OCI-LY1 (cell line): ENCODE data around the gene EYS.

Experiments used
- H2AFZ ChIP-seq: fragments of 200-600 bp; sonication (generic), shearing (Covaris generic); 2 replicates; pipeline ENCODE4 v1.6.0; 2014; ENCODE audit warnings: antibody characterized with exemption, mild to moderate bottlenecking, low read length
- H3F3A ChIP-seq: fragments of 200-600 bp; sonication (generic), shearing (Covaris generic); 2 replicates; pipeline ENCODE4 v1.6.0; 2014; ENCODE audit warnings: mild to moderate bottlenecking, antibody characterized with exemption, low read length, moderate library complexity; ENCODE audit not compliant: insufficient read depth
- H3K27ac ChIP-seq: fragments of 200-600 bp; sonication (generic); 2 replicates; pipeline ENCODE4 v1.5.1; 2014; ENCODE audit warnings: low read length, mixed run types, mild to moderate bottlenecking, low read depth; ENCODE audit not compliant: poor library complexity, severe bottlenecking
- H3K27me3 ChIP-seq: fragments of 200-600 bp; sonication (generic); 2 replicates; pipeline ENCODE4 v1.6.0; 2014; ENCODE audit warnings: antibody characterized with exemption, mild to moderate bottlenecking, low read length, moderate library complexity; ENCODE audit not compliant: insufficient read depth
- H3K36me3 ChIP-seq: fragments of 200-600 bp; sonication (generic); 2 replicates; pipeline ENCODE4 v1.6.1; 2014; ENCODE audit warnings: mild to moderate bottlenecking, antibody characterized with exemption, low read length, moderate library complexity, mixed read lengths; ENCODE audit not compliant: insufficient read depth
- H3K4me1 ChIP-seq: fragments of 200-600 bp; sonication (generic); 2 replicates; pipeline ENCODE4 v1.5.1; 2014; ENCODE audit warnings: mild to moderate bottlenecking, low read length, moderate library complexity; ENCODE audit not compliant: insufficient read depth, severe bottlenecking
- H3K4me2 ChIP-seq: fragments of 200-600 bp; sonication (generic), shearing (Covaris generic); 2 replicates; pipeline ENCODE4 v1.6.1; 2014; ENCODE audit warnings: low read length
- H3K4me3 ChIP-seq: fragments of 200-600 bp; sonication (generic); 2 replicates; pipeline ENCODE4 v1.5.1; 2014; ENCODE audit warnings: low read length, low read depth, mild to moderate bottlenecking, mixed read lengths; ENCODE audit not compliant: poor library complexity, severe bottlenecking
- H3K79me2 ChIP-seq: fragments of 200-600 bp; shearing (Covaris generic); 2 replicates; pipeline ENCODE4 v1.6.1; 2016; ENCODE audit warnings: mixed run types, low read length, mixed read lengths; ENCODE audit not compliant: insufficient read depth
- H3K9ac ChIP-seq: fragments of 200-600 bp; sonication (generic), shearing (Covaris generic); 2 replicates; pipeline ENCODE4 v1.6.1; 2014; ENCODE audit warnings: mild to moderate bottlenecking, low read length, mixed read lengths
- H3K9me2 ChIP-seq: fragments of 200-600 bp; sonication (generic), shearing (Covaris generic); 2 replicates; pipeline ENCODE4 v1.6.1; 2014; ENCODE audit warnings: low read depth, mild to moderate bottlenecking, low read length, mixed read lengths
- H3K9me3 ChIP-seq: fragments of 200-600 bp; shearing (Covaris generic); 2 replicates; pipeline ENCODE4 v1.6.1; 2014; ENCODE audit warnings: low read length, mixed read lengths
- H4K20me1 ChIP-seq: fragments of 200-600 bp; sonication (generic), shearing (Covaris generic); 2 replicates; pipeline ENCODE4 v1.6.0; 2016; ENCODE audit warnings: mild to moderate bottlenecking, low read length; ENCODE audit not compliant: insufficient read depth
- CTCF ChIP-seq: fragments of 200-600 bp; sonication (generic), shearing (Covaris generic); IDR thresholded peaks from 2 replicates; pipeline ENCODE4 v1.5.1; 2017; ENCODE audit warnings: mild to moderate bottlenecking, antibody characterized with exemption, low read length, moderate library complexity, mixed read lengths
- EZH2 ChIP-seq: fragments of 200-600 bp; sonication (generic), shearing (Covaris generic); IDR thresholded peaks from 2 replicates; pipeline ENCODE4 v1.8.0; 2017; ENCODE audit warnings: borderline replicate concordance, mixed run types, mild to moderate bottlenecking, antibody characterized with exemption, low read length, moderate library complexity, mixed read lengths

The EYS gene

GRCh38 chr6:63904650-63905248, 1802.3 kb downstream of the EYS start:
- no peak overlapping the region for H3K4me3 ChIP-seq
- no peaks in the 10 kb centered on the region for H3K36me3 ChIP-seq
- no peaks in the 10 kb centered on the region for H4K20me1 ChIP-seq
- no peak for TF ChIP-seq EZH2
- no peak for TF ChIP-seq CTCF
- H3K79me2 ChIP-seq = no peaks in the 10 kb centered on the region
- H3K9me2 ChIP-seq = no peaks in the 10 kb centered on the region
- H3K4me1 ChIP-seq = no peaks in the 10 kb centered on the region
- H3K4me2 ChIP-seq = no peak overlapping the region
- no peak overlapping the region for H3K9ac ChIP-seq
- H2AFZ ChIP-seq = no peak overlapping the region
- no peak overlapping the region for H3K27ac ChIP-seq
- H3K9me3 ChIP-seq = no peaks in the 10 kb centered on the region
- no peaks in the 10 kb centered on the region for H3K27me3 ChIP-seq
- H3F3A ChIP-seq = no peaks in the 10 kb centered on the region

- TF ChIP-seq CTCF (no peak), EZH2 (no peak)
- Histone ChIP-seq H3K27me3 (no peaks in the 10 kb centered on the region), H2AFZ (no peak overlapping the region), H3K4me3 (no peak overlapping the region), H3K79me2 (no peaks in the 10 kb centered on the region), H3K4me2 (no peak overlapping the region), H3F3A (no peaks in the 10 kb centered on the region), H3K27ac (no peak overlapping the region), H4K20me1 (no peaks in the 10 kb centered on the region), H3K9ac (no peak overlapping the region), H3K9me3 (no peaks in the 10 kb centered on the region), H3K36me3 (no peaks in the 10 kb centered on the region), H3K9me2 (no peaks in the 10 kb centered on the region), H3K4me1 (no peaks in the 10 kb centered on the region)
Measured at GRCh38 chr6:63899550-63899949, 1807.5 kb downstream of the EYS start.

GRCh38 chr6:63897952-63898351, 1809.1 kb downstream of the EYS start:
- no peaks in the 10 kb centered on the region for H3F3A ChIP-seq
- H3K9me2 ChIP-seq = no peaks in the 10 kb centered on the region
- no peaks in the 10 kb centered on the region for H3K9me3 ChIP-seq
- TF ChIP-seq EZH2 (no peak), CTCF (no peak)
- H3K27ac ChIP-seq = no peak overlapping the region
- H3K4me2 ChIP-seq = no peak overlapping the region
- no peaks in the 10 kb centered on the region for H3K36me3 ChIP-seq
- H3K27me3 ChIP-seq = no peaks in the 10 kb centered on the region
- H4K20me1 ChIP-seq = no peaks in the 10 kb centered on the region
- H2AFZ ChIP-seq = no peak overlapping the region
- no peak overlapping the region for H3K4me3 ChIP-seq
- no peak overlapping the region for H3K9ac ChIP-seq
- no peaks in the 10 kb centered on the region for H3K79me2 ChIP-seq
- H3K4me1 ChIP-seq = no peaks in the 10 kb centered on the region
